Thoracic aorta (tissue), 2 donors: Measurements from ENCODE around the gene KIAA0753. TPM values are rescaled to one million over a fixed set of nuclear protein-coding genes. Genes with fewer than 3 reads are reported as not detected.
"Not testable (repeated sequence)": the region's sequence is repeated elsewhere in the genome, so short reads cannot be mapped to it uniquely, and the experiment has no call there.

Experiments used
- ATAC-seq: fragments of 150-250 bp; one replicate; pipeline ENCODE4 v1.8.0; 2017; ENCODE audit warnings: low read depth; ENCODE audit not compliant: insufficient number of reproducible peaks, low FRiP score
- DNase-seq: peaks from one replicate; pipeline ENCODE4 v3.0.0-alpha.2; 2020; ENCODE audit warnings: low spot score
- H3K27ac ChIP-seq, 2 donors: fragments of 200-600 bp; sonication (generic); 1 replicate in 1 of 2; 2 replicates in 1 of 2; pipeline ENCODE4 v1.5.1; 2016; ENCODE audit warnings: mild to moderate bottlenecking in 2 of 2, moderate library complexity in 2 of 2
- H3K27me3 ChIP-seq: fragments of 200-600 bp; sonication (generic); replicated peaks from 2 replicates; pipeline ENCODE4 v1.6.0; 2016; ENCODE audit warnings: mild to moderate bottlenecking; ENCODE audit not compliant: insufficient read depth
- H3K36me3 ChIP-seq: fragments of 200-600 bp; sonication (generic); one replicate; pipeline ENCODE4 v1.5.1; 2016
- H3K4me1 ChIP-seq, 2 donors: fragments of 200-600 bp; sonication (generic); 1 replicate in 1 of 2; 2 replicates in 1 of 2; pipeline versions ENCODE4 v1.5.1 to v1.6.0; 2016; ENCODE audit warnings: low read depth in 2 of 2, mild to moderate bottlenecking in 1 of 2; ENCODE audit not compliant: control insufficient read depth in 1 of 2
- H3K4me3 ChIP-seq: fragments of 200-600 bp; sonication (generic); 2 replicates; pipeline ENCODE4 v1.5.1; 2016; ENCODE audit warnings: mild to moderate bottlenecking
- H3K9me3 ChIP-seq: fragments of 200-600 bp; sonication (generic); 2 replicates; pipeline ENCODE4 v1.5.1; 2016
- CTCF ChIP-seq: fragments of 200-600 bp; sonication (generic); IDR thresholded peaks from one replicate; pipeline ENCODE4 v1.5.1; 2019; ENCODE audit warnings: antibody characterized with exemption
- total RNA-seq, 2 donors: library from RNA; depleted of rRNA; stranded (reverse); fragments of >200 nt; gene quantifications; one replicate each; pipeline versions ENCODE4 v1.1.0 to v1.2.3, GENCODE V29; 2016

The KIAA0753 gene
- total RNA-seq, 2 donors from 2014 or later, result 15.9 to 27.5 TPM

DNA sequence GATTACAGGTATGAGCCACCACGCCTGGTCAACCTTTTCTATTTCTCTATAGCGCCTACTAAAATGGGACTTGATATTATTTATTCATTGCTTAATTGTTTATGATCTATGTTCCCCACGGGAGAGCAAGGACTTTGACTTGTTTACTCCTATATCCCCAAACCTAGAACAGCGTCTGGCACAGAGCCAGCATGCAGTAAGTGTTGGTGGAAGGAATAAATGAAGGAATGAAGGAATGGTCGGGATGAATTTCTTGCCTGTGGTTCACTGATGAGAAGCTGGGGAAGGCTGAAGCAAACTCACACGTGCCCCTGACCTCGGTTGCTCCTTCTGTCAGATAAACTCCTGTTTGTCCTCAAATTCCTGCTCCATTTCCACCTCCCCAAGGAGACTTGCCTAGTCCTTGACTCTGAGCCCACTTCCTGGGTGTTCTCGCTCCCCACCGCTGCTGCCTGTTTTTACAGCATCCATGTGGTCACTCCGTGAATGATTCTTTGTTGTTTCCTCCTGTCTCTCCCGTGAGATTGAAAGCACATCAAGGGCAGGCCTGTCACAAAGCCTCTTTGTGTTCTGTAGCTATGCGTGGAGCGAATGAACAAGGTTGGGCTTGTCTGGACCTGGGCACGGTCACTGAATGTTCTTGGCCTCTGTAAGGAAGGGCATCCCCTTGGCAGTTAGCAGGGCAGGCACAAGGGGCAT is 28.4 kb upstream of the KIAA0753 start:
- no peak for DNase-seq
- TF ChIP-seq CTCF, result no peak
- Histone ChIP-seq H3K4me3 (no peak overlapping the region), H3K36me3 (no peaks in the 10 kb centered on the region), H3K27ac (no peak overlapping the region), H3K27me3 (no peaks in the 10 kb centered on the region), H3K9me3 (no peaks in the 10 kb centered on the region), H3K4me1 (no peaks in the 10 kb centered on the region)
- ATAC-seq, result no peak

GRCh38 chr17:6668219-6668618 is 27.7 kb upstream of the KIAA0753 start:
- ATAC-seq, result no peak

DNA sequence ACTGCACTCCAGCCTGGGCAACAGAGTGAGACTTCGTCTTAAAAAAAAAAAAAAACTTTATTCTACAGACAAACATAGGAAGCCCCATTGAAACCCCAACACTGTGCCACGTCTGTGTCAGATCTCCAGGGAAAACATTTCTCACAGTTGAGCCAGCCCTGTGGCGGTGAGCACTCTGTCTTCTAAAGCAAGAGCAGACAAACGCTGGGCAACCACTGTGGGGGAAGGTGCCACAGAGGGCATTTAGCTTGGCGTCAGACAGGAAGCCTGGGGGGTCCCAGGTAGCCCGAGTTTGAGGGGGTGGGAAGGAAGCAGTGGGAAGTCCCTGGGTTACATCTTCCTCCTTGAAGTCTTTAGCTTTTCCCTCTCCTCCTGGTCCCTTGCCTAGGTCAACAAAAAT is 27.0 kb upstream of the KIAA0753 start:
- DNase-seq (no peak), ATAC-seq (no peak)
- no peaks in the 10 kb centered on the region for H3K27me3 ChIP-seq
- no peaks in the 10 kb centered on the region for H3K9me3 ChIP-seq
- no peak for TF ChIP-seq CTCF
- no peaks in the 10 kb centered on the region for H3K4me1 ChIP-seq
- H3K4me3 ChIP-seq, result no peak overlapping the region
- no peaks in the 10 kb centered on the region for H3K36me3 ChIP-seq
- H3K27ac ChIP-seq, result no peak overlapping the region

More at GRCh38 chr17:6668219-6668618, 27.7 kb upstream of the KIAA0753 start:
- Histone ChIP-seq H3K4me1 (no peaks in the 10 kb centered on the region), H3K9me3 (no peaks in the 10 kb centered on the region), H3K27ac (no peak overlapping the region), H3K27me3 (no peaks in the 10 kb centered on the region), H3K36me3 (no peaks in the 10 kb centered on the region), H3K4me3 (no peak overlapping the region)
- TF ChIP-seq CTCF, result no peak
- no peak for DNase-seq

DNA sequence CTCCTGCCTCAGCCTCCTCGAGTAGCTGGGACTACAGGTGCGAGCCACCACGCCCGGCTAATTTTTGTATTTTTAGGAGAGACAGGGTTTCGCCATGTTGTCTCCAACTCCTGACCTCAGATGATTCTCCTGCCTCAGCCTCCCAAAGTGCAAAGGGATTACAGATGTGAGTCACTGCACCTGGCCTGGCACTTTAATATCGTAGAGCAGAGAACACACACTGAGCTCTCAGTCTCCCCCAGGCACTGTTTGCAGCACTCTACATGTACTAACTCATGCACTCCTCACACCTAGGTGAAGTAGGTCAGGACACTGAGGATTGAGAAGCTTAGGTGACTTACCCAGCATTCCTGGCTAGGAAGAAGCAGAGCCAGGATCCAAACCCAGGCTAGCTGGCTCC is 26.0 kb upstream of the KIAA0753 start:
- DNase-seq (no peak), ATAC-seq (no peak)
- TF ChIP-seq CTCF, result no peak
- H3K27me3 ChIP-seq, result no peaks in the 10 kb centered on the region
- H3K36me3 ChIP-seq, result no peaks in the 10 kb centered on the region
- no peaks in the 10 kb centered on the region for H3K4me1 ChIP-seq
- no peaks in the 10 kb centered on the region for H3K9me3 ChIP-seq
- H3K4me3 ChIP-seq, result no peak overlapping the region
- no peak overlapping the region for H3K27ac ChIP-seq

GRCh38 chr17:6666077-6666521 is 25.6 kb upstream of the KIAA0753 start:
- Histone ChIP-seq H3K27me3 (no peaks in the 10 kb centered on the region), H3K9me3 (no peaks in the 10 kb centered on the region), H3K27ac (no peak overlapping the region), H3K4me1 (no peaks in the 10 kb centered on the region), H3K36me3 (no peaks in the 10 kb centered on the region), H3K4me3 (no peak overlapping the region)
- peak; percentile 69 for ATAC-seq
- peak; percentile 83 for TF ChIP-seq CTCF
- no peak for DNase-seq

- not testable (repeated sequence) for DNase-seq, H3K27ac ChIP-seq, H3K36me3 ChIP-seq, H3K27me3 ChIP-seq, H3K4me3 ChIP-seq, H3K9me3 ChIP-seq, H3K4me1 ChIP-seq, ATAC-seq
Observed at GRCh38 chr17:6663200-6663599, 22.7 kb upstream of the KIAA0753 start.
